Daoy (cell line): ENCODE data around the gene SSU72. TPM values are rescaled to one million over a fixed set of nuclear protein-coding genes. Genes with fewer than 3 reads are reported as not detected.
"Not testable (repeated sequence)": the region's sequence is repeated elsewhere in the genome, so short reads cannot be mapped to it uniquely, and the experiment has no call there.

Experiments used
- DNase-seq: peaks from one replicate; pipeline ENCODE4 v3.0.0-alpha.2; 2015; ENCODE audit warnings: low read depth
- total RNA-seq: library from RNA; depleted of rRNA; stranded (reverse); fragments of >200 nt; shearing (Covaris generic); gene quantifications from 2 replicates; pipeline ENCODE4 v1.2.3, GENCODE V29; 2014

Gene SSU72
- total RNA-seq, 1 experiment from 2014 or later: 71.3 TPM

DNA sequence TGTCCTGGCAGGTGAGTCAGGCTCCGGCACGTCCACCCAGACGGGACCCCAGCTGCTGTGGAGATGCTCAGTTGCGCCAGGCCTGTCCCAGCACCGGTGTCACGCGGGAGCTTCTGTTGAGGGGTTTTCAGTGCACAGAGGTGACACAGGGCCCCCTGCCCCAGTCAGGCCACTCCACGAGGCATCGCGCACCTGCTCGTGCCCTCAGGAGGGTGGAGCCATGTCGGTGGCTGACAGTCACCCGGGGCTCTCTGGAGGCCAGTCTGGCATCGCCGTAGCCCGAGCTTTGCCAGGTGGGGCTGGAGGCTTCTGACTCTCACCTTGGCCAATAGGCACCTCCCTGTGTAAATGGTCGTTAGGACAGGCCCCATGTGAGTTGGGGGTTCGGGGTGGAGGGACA lies 45.3 kb downstream of the SSU72 start:
- no peak for DNase-seq

DNA sequence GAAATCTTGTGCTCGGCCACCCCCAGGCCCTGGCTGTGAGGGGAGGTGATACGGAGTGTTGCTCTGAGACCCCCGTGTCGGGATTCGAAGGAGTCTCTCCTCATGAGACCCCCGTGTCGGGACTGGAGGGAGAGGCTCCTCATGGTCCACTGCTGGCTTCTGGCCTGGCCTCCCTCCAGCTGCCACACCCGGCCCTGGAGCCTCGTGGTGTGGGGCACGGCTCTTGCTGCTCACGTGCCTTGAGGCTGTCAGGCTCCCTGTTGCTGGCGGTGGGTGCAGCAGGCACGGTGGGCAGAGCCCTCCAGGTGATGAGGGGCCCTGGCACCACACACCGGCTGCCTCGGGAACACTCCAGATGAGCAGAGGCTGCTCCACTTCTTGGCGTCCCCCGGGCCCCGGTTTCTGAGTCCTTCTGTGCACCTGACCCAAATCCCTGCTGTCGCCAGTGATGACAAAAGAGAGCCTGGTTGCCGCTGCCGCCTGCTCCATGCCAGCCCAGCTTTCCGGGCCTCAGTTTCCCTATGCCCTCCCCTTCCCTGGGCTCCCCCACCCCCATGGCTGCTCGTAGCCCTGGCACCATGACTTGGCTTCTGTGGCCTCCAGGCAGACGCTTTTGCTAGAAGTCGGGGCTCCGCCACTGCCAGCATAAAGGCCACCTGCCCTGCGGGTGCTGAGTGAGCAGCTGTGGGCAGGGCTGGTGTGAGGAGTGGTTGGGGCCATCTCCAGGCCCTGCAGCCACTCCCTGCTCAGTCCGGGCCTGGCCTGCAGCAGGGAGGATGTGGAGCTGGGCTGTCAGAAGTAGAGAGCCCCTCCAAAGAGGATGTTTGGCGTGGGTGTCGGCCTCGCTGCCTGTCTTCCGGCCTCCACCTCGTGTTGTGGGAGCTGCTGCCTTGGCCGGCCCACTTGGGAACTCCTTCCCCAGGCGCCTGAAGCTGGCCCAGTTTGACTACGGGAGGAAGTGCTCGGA lies 46.1 kb downstream of the SSU72 start:
- DNase-seq: no peak

DNA sequence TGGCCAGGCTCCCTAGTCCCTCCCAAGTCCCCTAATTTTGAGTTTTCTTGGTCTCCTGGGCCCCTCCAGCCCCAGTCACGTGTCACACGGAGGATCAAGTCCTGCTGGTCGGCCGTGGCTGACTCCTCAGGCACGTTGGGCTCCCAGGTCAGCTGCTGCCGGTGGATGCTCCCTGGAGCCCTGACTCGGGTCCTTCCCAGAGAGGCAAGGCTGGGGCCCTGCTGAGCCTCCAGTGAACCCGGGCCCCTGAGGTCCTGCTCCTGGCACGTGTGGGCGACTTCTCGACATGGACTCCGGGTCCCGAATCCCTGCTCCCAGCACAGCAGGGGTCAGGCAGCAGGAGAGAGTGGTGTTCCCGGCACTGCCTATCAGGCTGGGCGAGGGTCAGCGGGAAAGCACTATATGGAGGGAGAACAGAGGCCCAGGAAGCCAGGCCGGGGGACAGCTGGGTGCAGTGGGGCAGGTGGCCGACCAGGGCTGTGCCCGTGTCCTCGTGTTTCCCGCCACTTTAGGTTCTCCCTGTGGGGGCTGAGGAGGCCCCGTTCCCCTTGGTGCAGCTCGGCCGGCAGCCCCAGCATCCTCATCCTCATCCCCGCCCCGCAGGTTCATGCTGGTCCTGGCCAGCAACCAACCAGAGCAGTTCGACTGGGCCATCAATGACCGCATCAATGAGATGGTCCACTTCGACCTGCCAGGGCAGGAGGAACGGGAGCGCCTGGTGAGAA lies 47.4 kb downstream of the SSU72 start:
- DNase-seq: no peak

DNA sequence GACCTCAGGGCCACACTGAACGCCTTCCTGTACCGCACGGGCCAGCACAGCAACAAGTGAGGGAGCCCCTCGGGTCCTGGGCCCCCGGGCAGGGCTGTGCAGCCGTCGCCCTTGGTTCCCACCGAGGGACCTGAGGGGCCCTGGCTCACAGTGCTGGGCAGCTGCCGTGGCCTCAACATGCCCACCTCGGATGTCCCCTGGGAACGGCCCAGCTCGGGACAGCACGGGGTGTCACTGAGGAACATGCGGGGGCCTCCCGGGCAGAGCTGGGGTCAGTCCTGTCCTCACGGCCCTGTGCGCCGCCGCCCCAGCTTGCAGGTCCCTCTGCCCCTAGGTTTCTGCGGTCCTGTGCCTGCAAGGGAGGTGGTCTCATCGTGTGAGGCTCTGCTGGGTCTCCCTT lies 48.2 kb downstream of the SSU72 start:
- not testable (repeated sequence) for DNase-seq

DNA sequence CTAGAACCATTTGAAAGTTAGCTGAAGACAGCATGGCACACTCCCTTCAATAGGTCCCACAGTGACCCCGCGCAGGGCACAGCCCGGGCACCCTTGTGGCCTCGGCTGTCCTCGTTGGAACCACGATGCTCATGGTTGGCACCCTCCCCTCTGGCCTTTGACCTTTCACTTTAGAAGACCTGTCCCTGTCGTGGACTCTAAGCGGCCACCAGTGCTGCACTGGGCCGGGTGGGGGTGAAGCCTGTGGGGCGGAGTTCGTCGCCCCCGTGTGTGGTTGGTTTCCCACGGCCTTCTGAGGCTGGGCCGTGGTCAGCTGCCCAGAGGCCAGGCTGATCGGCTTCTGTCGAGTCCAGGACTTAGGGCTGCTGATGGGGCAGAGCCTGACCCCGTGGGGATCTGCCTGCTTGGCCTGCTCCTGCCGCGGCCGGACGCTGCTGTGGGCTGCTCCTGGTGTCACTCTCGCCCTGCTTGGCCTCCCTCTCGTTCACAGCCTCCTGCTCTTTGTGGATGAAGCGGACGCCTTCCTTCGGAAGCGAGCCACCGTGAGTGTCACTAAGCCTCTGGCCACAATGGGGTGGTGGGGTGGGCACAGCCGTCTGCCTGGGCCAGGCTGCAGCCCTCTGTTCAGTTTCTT lies 49.8 kb downstream of the SSU72 start:
- not testable (repeated sequence) for DNase-seq

DNA sequence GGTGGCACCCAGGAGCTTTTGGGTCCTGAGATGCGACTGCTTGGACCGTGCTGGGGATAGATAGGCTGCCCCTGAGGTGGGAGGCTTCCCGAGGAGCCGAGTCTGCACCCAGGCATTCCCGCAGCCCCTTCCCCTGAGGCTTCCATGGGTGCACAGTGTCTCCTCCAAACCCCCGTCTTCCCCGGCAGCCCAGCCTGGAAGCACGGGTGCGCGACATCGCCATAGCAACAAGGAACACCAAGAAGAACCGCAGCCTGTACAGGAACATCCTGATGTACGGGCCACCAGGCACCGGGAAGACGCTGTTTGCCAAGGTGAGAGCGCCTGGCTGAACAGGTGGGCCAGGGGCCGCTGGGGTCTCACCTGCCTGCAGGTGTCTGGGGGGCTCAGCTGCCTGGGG lies 51.0 kb downstream of the SSU72 start:
- DNase-seq: not testable (repeated sequence)

DNA sequence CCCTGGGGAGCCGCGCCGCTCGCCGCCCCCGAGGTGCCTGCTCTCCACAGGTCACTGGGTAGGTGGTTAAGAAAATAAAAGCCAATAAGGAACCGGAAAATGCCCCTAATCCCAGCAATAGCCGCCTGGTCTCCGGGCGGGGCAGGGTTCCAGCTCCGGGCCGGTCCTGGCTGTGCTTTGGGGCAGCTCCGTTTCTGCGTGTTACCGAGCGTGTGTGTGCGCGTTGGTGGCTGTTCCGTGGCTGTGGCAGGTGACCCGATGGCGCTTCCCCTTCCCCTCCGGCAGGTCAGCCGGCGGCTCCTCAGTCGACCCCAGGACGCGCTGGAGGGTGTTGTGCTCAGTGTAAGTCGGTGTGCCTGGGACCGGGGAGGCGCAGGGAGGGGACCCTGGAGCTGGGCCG lies 51.4 kb downstream of the SSU72 start:
- DNase-seq: not testable (repeated sequence)

DNA sequence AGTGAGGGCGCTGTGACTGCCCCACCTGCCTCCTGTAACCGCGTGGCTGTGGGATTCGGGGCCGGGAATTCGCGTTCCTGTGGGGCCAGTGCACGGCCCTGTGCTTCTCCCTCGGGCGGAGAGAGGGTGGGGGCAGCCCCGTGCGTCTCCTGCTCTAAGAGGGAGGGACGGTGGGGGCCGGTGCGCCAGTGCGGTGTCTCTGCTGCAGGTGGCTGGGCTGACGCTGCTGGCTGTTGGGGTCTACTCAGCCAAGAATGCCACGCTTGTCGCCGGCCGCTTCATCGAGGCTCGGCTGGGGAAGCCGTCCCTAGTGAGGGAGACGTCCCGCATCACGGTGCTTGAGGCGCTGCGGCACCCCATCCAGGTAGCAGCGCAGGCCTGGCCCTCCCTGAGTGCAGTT lies 52.1 kb downstream of the SSU72 start:
- not testable (repeated sequence) for DNase-seq

DNA sequence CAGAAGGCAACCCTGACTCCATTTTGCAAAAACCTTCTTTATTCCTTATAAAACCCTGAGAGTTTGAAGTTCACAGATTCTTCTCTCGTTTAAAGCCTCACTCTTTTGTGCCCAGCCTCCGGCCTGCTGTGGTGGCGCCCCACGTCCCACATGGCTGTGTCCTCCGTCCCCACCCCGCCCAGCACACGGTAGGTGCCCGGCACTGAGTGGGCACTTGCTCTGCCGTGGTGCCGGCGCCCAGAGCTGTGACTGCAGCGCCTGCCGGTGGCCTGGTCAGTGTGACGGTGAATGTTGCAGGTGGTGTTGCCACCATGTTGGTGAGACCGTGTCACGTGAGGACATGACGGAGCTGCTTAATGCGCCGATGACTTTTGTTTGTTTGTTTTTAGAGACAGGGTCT lies 53.3 kb downstream of the SSU72 start:
- no peak for DNase-seq

DNA sequence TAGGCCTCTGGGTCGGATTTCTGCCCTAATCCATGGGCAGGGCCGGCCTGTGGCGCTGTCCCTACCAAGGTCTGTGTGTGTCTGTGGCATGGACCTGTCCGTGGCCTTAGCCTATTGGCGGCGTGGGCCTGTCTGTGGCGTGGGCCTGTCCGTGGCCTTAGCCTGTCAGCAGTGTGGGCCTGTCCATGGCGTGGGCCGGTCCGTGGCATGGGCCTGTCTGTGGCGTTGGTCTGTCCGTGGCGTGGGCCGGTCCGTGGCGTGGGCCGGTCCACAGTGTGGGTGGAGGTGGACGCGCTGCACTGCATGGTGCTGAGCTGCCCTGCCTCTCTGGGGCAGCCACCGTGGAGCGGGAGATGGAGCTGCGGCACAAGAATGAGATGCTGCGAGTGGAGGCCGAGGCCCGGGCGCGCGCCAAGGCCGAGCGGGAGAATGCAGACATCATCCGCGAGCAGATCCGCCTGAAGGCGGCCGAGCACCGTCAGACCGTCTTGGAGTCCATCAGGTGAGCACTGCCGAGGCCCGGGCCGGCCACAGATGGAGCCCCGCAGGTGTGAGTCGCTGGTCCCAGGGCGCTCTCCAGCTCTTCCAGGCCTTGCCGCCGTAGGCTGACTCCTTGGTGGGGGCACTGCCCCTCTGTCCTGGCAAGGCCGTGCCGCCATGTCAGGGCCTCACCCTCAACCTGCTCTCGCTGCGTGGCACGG lies 54.7 kb downstream of the SSU72 start:
- DNase-seq: not testable (repeated sequence)

DNA sequence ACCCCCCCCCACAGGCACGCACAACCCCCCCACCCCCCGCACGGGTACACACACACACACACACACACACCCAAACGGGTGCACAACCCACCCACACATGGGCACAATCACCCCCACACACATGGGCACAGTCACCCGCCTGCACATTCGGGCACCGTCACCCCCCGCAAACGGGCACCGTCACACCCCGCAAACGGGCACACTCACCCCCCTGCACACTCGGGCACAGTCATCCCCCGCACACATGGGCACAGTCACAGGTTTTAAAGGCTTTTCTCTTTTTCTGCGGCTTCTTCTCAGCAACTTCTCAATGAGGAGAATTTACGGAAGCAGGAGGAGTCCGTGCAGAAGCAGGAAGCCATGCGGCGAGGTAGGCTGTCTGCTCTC lies 56.0 kb downstream of the SSU72 start:
- DNase-seq: not testable (repeated sequence)

DNA sequence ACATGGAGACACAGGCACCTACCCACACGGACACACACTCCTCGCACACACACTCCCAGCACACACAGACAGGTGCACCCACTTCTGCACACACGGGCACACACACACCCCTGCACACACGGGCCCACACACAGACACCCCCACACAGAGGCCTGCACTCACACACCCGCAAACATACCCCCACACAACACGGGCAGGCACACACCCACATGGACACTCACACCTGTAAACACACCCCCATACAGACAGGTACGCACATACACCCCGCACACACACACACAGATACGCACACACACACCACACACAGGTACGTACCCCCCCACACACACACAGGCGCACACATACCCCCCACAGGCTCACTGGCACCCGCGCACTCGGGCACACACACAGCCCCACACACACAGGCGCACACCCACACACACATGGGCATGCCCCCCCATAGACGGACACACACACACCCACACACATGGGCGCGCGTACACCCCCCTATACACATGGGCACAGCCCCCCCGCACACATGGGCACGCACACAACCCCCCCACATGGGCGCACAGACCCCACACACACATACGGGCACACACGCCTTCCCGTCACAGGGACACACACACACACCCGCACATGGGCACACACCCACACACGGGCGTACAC lies 56.6 kb downstream of the SSU72 start:
- DNase-seq: no peak

DNA sequence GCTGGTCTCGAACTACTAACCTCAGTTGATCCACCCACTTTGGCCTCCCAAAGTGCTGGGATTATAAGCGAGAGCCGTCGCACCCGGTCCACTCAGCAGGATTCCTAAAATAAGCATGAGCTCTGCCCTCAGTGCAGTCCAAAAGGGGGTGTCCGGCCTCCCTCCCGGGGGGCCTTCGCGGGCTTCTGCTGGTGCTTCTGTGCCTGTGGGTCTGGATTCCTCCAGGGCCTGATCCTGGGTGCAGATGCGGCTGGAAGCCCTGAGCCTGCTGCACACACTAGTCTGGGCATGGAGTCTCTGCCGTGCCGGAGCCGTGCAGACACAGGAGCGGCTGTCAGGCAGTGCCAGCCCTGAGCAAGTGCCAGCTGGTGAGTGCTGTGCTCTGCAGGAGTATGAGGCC lies 57.7 kb downstream of the SSU72 start:
- DNase-seq: not testable (repeated sequence)

DNA sequence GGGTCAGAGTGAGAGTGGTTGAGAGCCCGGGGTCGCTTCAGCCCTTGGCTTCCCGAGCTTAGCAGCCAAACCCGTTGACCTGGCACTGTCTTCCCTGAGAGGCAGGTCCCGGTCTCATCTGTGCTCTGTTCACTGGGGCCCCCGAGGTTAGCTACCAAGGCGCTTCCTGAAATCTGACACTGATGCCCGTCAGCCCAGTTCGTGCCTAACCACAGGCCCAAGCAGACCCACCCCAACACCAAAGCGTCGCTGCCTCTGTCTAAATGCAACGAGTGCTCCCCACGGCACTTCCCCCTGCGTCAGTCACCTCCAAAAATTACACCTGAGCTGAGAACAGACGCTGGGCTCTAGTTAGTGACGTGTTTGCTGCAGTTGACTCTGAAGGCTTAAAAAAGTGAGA lies 60.3 kb downstream of the SSU72 start:
- not testable (repeated sequence) for DNase-seq

DNA sequence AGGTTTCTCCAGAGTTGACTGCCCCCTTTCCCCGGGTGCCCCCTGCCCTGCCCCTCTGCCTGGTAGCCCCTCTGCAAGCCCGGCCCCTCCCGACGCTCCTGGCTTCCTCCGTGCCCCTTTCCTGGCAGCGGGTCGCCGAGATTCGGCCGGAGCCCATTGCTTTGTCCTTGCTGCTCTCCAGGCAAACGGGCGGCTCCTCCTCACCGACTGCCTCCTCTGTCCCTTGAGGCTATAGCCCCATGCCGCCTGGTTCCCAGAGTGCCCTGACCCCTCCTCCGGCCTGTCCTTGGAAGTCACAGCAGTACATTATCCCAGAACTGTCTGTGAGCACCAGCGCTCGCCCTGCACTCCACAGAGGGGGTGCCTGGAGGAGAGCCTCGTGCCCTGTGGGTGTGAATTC lies 61.0 kb downstream of the SSU72 start:
- not testable (repeated sequence) for DNase-seq

DNA sequence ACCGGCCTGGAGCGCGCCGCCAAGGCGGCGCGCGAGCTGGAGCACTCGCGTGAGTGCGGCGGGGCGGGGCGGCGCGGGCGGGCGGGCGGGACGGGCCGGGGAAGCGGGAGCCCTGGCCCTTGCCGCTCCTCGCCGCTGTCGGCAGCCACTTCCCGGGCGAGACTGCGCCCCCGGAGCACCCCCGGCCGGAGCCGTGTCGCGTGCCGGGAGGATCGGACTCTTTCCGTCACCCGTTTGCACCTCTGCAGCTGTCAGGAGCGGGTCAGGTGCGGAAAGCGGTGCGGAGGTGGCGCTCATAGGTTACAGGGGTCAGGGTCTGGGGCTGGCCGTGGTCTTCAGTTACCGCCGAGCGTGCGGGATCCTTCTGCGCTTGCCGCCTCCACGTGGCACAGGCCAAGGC lies 62.2 kb downstream of the SSU72 start:
- DNase-seq: not testable (repeated sequence)

DNA sequence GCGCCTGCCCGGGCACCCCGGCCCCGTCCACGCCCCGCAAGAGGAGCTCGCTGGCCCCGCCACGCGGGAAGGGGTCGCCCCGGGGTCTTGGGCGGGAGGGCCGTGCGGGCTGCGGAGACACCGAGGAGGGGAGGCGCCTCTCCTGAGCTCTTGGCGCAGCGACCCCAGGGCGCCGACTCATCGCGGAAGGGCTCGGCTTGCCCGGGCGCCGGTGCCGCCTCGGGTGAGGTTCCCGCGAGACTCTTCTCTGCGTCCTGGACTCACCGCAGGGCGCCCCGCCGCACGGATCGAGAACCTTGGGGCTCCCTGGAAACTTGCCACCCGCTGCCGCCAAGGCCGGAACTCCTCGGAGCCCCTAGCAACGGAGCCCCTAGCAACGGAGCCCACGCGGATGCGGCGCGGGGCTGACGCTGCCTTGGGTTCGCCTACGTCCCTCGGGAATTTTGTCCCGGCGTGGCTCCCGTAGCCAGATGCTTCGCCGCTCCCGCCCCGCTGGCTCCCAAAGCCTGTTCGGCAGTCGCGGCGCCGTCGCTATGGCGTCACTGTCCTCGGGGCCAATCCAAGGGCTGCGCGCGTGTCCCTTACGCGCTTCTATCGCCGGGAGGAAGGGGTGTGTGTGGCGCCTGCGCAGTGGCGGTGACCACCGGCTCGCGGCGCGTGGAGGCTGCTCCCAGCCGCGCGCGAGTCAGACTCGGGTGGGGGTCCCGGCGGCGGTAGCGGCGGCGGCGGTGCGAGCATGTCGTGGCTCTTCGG lies 63.0 kb downstream of the SSU72 start, which contains the start of gene ATAD3A:
TSS of gene ATAD3A (plus strand) at position 630 of the 753 bp plus-strand sequence. CDS start at position 737, 107 bp downstream.
- peak; percentile 99 for DNase-seq

DNA sequence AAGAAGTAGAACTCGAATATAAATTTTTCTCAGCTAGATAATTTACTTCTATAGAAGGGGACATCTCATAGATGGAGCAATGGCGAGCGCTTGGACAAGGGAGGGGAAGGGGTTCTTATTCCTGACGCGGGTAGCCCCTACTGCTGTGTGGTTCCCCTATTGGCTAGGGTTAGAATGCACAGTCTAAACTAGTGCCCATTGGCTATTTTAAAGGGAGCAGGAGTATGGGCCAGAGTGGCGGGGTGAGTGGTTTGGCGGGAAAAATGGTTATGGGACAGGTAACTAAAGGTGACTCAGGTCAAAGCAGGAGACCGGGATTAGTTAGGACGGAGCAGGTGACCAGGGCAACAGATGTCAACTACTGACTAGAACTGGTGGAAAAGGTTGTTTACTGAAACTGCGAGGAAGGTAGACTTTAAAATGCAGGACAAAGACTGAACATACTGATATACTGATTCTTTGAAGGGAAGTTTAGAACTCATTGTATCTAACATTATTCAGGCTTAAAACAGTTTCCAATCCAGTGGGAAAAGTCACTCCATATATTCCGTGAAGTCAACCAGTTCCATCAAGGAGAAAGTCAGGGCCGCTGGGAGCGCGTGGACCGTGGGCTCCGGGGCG lies 63.6 kb downstream of the SSU72 start:
- DNase-seq: no peak

DNA sequence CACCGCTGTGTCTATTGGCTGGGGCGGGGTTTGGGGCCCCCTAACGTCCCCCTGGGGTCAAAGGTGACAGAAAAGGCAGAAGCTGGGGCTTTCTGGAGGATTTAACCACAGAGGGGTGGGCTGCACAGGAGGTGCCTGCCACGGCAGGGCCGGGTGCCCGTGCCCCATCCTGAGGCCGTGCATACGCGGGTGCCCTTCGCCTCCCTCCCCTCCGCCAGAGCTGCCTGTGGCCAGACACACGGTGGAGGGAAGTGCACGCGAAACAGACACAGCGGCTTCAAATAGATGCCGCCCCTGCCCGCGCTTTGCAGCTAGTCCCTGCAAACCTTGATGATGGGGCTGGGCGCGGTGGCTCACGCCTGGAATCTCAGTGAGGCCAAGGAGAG lies 65.2 kb downstream of the SSU72 start:
- DNase-seq: not testable (repeated sequence)
